MCF 10A (cell line): ENCODE results near the gene ATG12. TPM values are rescaled to one million over a fixed set of nuclear protein-coding genes. Genes with fewer than 3 reads are reported as not detected.

Experiments used
- BruUV-seq: library from RNA; stranded (reverse); fragments of 400-500 nt; replicated peaks from 2 replicates; lab custom pipeline; 2021; lab: Mats Ljungman, UMichigan
- CTCF ChIA-PET: fragments of 300-600 bp; sonication (Branson Sonifier 250); formaldehyde crosslinking; extraction: SDS; loops from one replicate; lab custom pipeline; 2021; ENCODE audit warnings: antibody characterized with exemption, inconsistent platforms; lab: Yijun Ruan, JAX
- POLR2A ChIA-PET: fragments of 300-600, 350-650 bp; sonication (Branson Sonifier 250); formaldehyde crosslinking; extraction: SDS; loops from one replicate; lab custom pipeline; 2020; ENCODE audit warnings: antibody characterized with exemption, inconsistent platforms; lab: Yijun Ruan, JAX
- DNase-seq: peaks from one replicate; pipeline ENCODE4 v3.0.0-alpha.2; 2018; ENCODE audit not compliant: unreplicated experiment
- H3K27ac Mint-ChIP-seq: one replicate; pipeline ENCODE4 v1.8.0; 2022; ENCODE audit warnings: mild to moderate bottlenecking, low read depth, mixed read lengths; ENCODE audit not compliant: unreplicated experiment
- H3K27me3 Mint-ChIP-seq: one replicate; pipeline ENCODE4 v1.8.0; 2022; ENCODE audit warnings: mixed read lengths; ENCODE audit not compliant: insufficient read depth, unreplicated experiment
- H3K36me3 Mint-ChIP-seq: one replicate; pipeline ENCODE4 v1.8.0; 2022; ENCODE audit warnings: mild to moderate bottlenecking, moderate library complexity, mixed read lengths; ENCODE audit not compliant: insufficient read depth, unreplicated experiment
- H3K4me1 Mint-ChIP-seq: one replicate; pipeline ENCODE4 v1.8.0; 2022; ENCODE audit warnings: mixed read lengths; ENCODE audit not compliant: insufficient read depth, unreplicated experiment
- H3K4me3 Mint-ChIP-seq: one replicate; pipeline ENCODE4 v1.8.0; 2022; ENCODE audit warnings: mild to moderate bottlenecking, moderate library complexity, mixed read lengths; ENCODE audit not compliant: unreplicated experiment
- H3K9me3 Mint-ChIP-seq: one replicate; pipeline ENCODE4 v1.8.0; 2022; ENCODE audit warnings: mixed read lengths; ENCODE audit not compliant: unreplicated experiment
- intact Hi-C: fragments of 100-400 bp; cut with micrococcal nuclease; formaldehyde crosslinking; loops from 2 replicates; pipeline ENCODE4 v1.14.1; 2022
- total RNA-seq: library from RNA; stranded (reverse); gene quantifications from 2 replicates; pipeline ENCODE4 v1.2.3, GENCODE V29; 2022
- TF ChIP-seq, protein P1 (sequence below): fragments of 200-600 bp; IDR thresholded peaks from one replicate; pipeline ENCODE4 v1.8.0; 2022; ENCODE audit warnings: antibody characterized with exemption, mild to moderate bottlenecking; ENCODE audit not compliant: unreplicated experiment

Gene ATG12
- total RNA-seq, 1 experiment from 2014 or later = 42.6 TPM

DNA sequence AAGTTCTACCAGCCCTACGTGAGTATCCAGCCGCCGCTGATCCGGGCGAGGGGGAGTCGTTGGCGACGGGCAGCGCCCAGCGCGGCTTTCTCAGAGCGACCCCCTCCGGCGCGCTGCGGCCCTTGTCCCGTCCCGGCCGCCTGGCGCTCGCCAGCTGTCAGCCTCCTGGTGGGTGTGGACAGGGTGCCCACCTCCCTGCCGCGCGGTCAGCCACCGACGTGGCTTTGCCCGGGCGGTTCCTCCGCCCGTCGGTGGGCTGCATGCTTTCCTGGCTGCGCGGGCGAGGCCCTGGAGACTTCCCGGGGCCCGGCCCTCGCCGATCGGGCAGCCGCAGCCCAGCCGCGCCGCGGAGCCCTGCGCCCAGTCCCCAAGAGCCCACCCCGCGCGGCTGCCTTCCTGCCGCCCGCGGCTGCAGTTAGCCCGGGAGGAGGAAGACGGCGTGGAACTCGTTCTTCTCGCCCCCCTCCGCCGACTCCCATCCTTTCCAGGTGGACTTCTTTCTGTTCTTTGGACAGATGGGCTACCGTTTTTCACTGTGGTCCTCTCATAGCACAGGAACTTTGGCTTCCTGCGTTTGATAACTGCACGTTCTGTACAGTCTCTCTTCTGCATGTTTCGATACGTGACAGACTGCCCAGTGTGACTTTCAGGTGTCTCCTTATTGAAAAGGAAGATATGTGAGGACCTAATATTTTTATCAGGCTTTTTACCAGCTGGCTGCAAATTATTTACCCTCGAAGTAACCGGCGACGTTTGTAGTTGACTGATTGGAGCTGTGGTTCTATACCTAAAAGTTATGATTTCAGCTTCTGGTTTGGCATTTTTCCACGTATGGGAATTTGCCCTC, 947 bp upstream of the ATG12 start:
- intact Hi-C loops = loop anchor here (1.0 kb wide), 1 partner anchor 222 kb away; no protein-coding TSS in a partner anchor

DNA sequence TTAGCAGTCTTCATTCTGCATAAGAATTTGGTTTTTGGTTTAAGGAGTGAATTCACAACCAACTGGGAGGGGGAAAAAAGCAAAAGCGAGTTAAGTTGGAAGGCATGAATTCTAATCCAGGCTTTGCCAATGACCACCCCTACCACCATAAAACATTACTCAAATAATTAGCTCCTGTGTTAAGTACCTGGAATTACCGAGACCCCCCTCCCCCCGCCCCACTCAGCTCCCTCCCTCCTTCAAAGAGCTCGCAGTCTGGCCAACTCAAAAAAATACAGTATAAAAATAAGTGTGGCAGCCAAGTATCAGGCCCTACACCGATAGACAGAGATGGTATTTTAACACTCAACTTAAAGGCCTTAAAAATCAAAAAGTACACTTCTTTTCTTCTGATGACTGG, 492 bp downstream of the ATG12 start:
- Mint-ChIP-seq H3K9me3 (no peaks in the 10 kb centered on the region), H3K27me3 (no peaks in the 10 kb centered on the region), H3K27ac (peak overlapping the region; percentile 97), H3K36me3 (peaks cover 36% of the 10 kb centered on the region), H3K4me1 (peaks cover 24% of the 10 kb centered on the region), H3K4me3 (peak overlapping the region; percentile 77)
- intact Hi-C loops = no loop called here
- ChIA-PET POLR2A (interaction anchor here (0.5 to 4.2 kb wide), 26 partner anchors 9 to 671 kb away, joined by 3 to 40 read pairs (median 4); partner anchors contain the start of genes ARL14EPL, COMMD10, TMED7 and TRIM36), CTCF (interaction anchor here (0.6 to 3.1 kb wide), 7 partner anchors 9 to 228 kb away, joined by 3 to 36 read pairs (median 4); no protein-coding TSS in a partner anchor)
- BruUV-seq = no TSS peak
- TF ChIP-seq, protein P1, sequence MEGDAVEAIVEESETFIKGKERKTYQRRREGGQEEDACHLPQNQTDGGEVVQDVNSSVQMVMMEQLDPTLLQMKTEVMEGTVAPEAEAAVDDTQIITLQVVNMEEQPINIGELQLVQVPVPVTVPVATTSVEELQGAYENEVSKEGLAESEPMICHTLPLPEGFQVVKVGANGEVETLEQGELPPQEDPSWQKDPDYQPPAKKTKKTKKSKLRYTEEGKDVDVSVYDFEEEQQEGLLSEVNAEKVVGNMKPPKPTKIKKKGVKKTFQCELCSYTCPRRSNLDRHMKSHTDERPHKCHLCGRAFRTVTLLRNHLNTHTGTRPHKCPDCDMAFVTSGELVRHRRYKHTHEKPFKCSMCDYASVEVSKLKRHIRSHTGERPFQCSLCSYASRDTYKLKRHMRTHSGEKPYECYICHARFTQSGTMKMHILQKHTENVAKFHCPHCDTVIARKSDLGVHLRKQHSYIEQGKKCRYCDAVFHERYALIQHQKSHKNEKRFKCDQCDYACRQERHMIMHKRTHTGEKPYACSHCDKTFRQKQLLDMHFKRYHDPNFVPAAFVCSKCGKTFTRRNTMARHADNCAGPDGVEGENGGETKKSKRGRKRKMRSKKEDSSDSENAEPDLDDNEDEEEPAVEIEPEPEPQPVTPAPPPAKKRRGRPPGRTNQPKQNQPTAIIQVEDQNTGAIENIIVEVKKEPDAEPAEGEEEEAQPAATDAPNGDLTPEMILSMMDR = no peak
- DNase-seq = no peak

More for the DNA sequence above, 947 bp upstream of the ATG12 start:
- Mint-ChIP-seq H3K4me1 (peaks cover 30% of the 10 kb centered on the region), H3K36me3 (peaks cover 22% of the 10 kb centered on the region), H3K27ac (peak overlapping the region; percentile 97), H3K27me3 (no peaks in the 10 kb centered on the region), H3K4me3 (peak overlapping the region; percentile 77), H3K9me3 (no peaks in the 10 kb centered on the region)
- BruUV-seq = no TSS peak
- DNase-seq = peak; percentile 33
- POLR2A ChIA-PET = interaction anchor here (0.6 to 4.2 kb wide), 30 partner anchors 7 to 922 kb away, joined by 3 to 40 read pairs (median 4); partner anchors contain the start of genes FEM1C, PGGT1B and TMED7
- CTCF ChIA-PET = interaction anchor here (0.8 to 1.3 kb wide), 3 partner anchors 175 to 242 kb away, joined by 3 to 5 read pairs (median 4); partner anchors contain the start of gene COMMD10
- TF ChIP-seq, protein P1 = peak; percentile 8

DNA sequence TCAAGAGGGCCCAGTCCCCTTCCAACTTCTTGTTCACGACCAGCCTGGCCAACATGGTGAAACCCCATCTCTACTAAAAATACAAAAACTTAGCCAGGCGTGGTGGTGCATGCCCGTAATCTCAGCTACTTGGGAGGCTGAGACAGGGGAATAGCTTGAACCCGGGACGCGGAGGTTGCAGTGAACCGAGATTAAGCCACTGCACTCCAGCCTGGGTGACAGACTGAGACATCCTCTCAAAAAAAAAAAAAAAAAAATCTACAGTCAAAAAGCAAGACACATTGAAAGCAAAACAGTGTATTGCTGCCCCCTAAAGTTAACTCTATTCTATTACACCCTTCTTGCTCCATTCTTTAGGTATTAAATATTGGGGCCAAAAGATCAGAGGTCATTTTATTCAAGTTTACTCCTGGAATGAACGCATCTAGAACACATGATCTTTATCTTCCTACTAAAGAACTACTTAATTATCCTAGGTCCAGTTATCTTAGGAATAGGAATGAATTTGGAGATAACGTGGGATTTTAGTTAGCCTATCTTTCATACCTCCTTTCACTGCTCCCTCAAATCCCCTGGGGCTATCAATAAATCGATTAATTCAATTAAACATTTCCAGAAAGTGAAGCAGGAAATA, 2.4 kb downstream of the ATG12 start:
- H3K4me3 Mint-ChIP-seq = peak overlapping the region; percentile 77
- POLR2A ChIA-PET = interaction anchor here (0.6 to 4.2 kb wide), 8 partner anchors 13 to 423 kb away, joined by 3 to 40 read pairs (median 4); partner anchors contain the start of gene TMED7
- H3K27me3 Mint-ChIP-seq = no peaks in the 10 kb centered on the region
- CTCF ChIA-PET = interaction anchor here (0.6 to 3.1 kb wide), 20 partner anchors 11 to 541 kb away, joined by 3 to 36 read pairs (median 4); no protein-coding TSS in a partner anchor
- peaks cover 53% of the 10 kb centered on the region for H3K36me3 Mint-ChIP-seq
- H3K27ac Mint-ChIP-seq = no peak overlapping the region
- TF ChIP-seq, protein P1 = peak; percentile 35
- intact Hi-C loops = loop anchor here (1.0 to 10.0 kb wide), 3 partner anchors 196 to 230 kb away; partner anchors contain the start of gene ARL14EPL
- DNase-seq = peak; percentile 66
- BruUV-seq = no TSS peak
- H3K4me1 Mint-ChIP-seq = peaks cover 16% of the 10 kb centered on the region
- no peaks in the 10 kb centered on the region for H3K9me3 Mint-ChIP-seq
